GM18951 (cell line): ENCODE data around the gene HMOX1.
A peak's percentile ranks its signal among the peaks of the same experiment; 100 is the strongest.

ENCODE experiments used
- POLR2A ChIP-seq: IDR thresholded peaks from 4 replicates; pipeline ENCODE4 v1.6.1; 2011; ENCODE audit warnings: mild to moderate bottlenecking; ENCODE audit not compliant: insufficient read length, insufficient read depth; ENCODE audit errors: extremely low read depth
- in situ Hi-C: fragments of 300-500 bp; cut with MboI; formaldehyde crosslinking; loops from one replicate; pipeline ENCODE4 v1.12.0; 2022; ENCODE audit warnings: low sequenced_read_pairs, mixed read lengths, inconsistent platforms; ENCODE audit not compliant: unreplicated experiment

HMOX1 gene

DNA sequence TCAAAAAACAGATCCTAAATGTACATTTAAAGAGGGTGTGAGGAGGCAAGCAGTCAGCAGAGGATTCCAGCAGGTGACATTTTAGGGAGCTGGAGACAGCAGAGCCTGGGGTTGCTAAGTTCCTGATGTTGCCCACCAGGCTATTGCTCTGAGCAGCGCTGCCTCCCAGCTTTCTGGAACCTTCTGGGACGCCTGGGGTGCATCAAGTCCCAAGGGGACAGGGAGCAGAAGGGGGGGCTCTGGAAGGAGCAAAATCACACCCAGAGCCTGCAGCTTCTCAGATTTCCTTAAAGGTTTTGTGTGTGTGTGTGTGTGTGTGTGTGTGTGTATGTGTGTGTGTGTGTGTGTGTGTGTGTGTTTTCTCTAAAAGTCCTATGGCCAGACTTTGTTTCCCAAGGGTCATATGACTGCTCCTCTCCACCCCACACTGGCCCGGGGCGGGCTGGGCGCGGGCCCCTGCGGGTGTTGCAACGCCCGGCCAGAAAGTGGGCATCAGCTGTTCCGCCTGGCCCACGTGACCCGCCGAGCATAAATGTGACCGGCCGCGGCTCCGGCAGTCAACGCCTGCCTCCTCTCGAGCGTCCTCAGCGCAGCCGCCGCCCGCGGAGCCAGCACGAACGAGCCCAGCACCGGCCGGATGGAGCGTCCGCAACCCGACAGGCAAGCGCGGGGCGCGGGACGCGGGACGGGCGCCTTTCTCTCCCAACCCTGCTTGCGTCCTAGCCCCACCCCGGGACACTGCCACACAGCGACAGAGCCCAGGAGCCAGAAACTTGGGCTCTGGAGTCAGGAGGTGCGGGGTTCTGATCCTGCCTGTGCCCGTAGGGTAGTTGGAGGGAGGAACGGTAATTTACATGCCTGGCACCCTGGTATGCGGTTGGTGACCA lies at the start of gene HMOX1:
Gene HMOX1, plus strand, starts transcription at position 560 of the 887 bp plus-strand sequence. Its CDS starts 78 bp downstream, at position 638.
- in situ Hi-C loops: no loop called here
- TF ChIP-seq POLR2A: peak; percentile 91

DNA sequence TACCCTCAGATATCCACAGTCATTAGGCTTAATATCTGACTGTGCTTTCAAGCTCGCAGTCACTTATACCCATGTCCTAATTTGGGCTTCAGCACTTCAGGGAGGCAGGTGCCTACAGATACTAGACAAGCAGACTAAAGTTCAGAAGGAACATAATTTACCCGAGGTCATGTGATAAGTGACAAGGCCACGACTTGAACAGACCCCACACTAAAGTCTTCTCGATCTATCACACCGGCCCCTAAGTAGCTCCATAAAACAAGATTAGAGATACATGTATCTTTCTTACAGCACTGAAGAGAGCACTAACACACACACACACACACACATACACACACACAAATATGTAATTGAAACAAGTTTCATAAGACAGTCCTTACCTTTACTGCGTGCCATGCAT lies 48.6 kb upstream of the HMOX1 start:
- in situ Hi-C loops: loop anchor here (25.0 kb wide), 1 partner anchor 405 kb away; no protein-coding TSS in a partner anchor

GRCh38 chr22:35333220-35333619 lies 47.7 kb upstream of the HMOX1 start:
- in situ Hi-C loops: loop anchor here (25.0 kb wide), 1 partner anchor 404 kb away; no protein-coding TSS in a partner anchor
- no peak for TF ChIP-seq POLR2A

More for the DNA sequence above, 48.6 kb upstream of the HMOX1 start:
- TF ChIP-seq POLR2A: no peak

- in situ Hi-C loops: loop anchor here (25.0 kb wide), 1 partner anchor 403 kb away; no protein-coding TSS in a partner anchor
- TF ChIP-seq POLR2A: no peak
Observed at GRCh38 chr22:35334004-35334403, 46.9 kb upstream of the HMOX1 start.

- in situ Hi-C loops: loop anchor here (25.0 kb wide), 1 partner anchor 402 kb away; no protein-coding TSS in a partner anchor
- no peak for TF ChIP-seq POLR2A
Observed at GRCh38 chr22:35335468-35335867, 45.4 kb upstream of the HMOX1 start.

DNA sequence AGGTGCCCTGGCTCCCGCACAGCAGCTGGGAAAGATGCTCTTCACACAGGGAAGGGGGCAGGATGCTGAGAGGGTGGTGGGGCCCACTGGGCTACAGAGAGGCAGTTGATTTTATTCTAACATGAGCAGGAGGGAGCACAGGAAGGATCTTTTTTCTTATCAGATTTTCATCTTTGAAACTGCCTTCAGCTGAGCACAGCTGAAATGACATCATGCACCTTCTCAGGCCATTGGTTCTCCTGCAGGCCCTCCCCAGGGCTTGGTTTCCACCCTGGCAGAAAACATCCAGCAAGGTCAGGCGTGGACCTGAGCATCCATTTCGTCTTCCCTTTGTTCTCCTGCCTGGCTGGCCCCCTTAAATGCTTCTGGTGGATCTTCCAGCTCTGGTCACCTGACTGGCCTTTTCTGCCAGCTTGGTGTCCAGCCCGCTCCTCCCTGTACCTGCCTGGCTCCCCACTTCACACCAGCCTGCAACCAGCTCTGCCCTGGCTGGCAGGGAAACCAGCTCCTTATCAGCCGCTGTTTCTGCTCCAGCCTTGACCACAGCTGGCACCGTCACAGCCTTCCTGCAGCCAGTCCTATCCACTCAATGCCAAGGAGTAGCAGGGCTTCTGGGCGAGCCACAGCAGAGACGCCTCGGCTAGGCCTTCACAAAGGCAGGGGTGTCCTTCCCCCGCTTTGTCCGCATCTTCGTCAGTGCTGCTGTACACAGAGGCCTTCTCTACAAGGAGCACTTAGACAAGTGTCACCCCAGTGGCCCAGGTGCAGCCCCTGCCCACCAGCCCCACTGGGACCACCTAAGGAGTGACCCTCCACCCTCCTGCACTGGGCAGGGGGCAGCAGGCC lies 44.7 kb upstream of the HMOX1 start:
- in situ Hi-C loops: loop anchor here (25.0 kb wide), 1 partner anchor 401 kb away; no protein-coding TSS in a partner anchor
- no peak for TF ChIP-seq POLR2A

GRCh38 chr22:35337932-35338331 lies 43.0 kb upstream of the HMOX1 start:
- in situ Hi-C loops: loop anchor here (25.0 kb wide), 1 partner anchor 399 kb away; no protein-coding TSS in a partner anchor
- no peak for TF ChIP-seq POLR2A

DNA sequence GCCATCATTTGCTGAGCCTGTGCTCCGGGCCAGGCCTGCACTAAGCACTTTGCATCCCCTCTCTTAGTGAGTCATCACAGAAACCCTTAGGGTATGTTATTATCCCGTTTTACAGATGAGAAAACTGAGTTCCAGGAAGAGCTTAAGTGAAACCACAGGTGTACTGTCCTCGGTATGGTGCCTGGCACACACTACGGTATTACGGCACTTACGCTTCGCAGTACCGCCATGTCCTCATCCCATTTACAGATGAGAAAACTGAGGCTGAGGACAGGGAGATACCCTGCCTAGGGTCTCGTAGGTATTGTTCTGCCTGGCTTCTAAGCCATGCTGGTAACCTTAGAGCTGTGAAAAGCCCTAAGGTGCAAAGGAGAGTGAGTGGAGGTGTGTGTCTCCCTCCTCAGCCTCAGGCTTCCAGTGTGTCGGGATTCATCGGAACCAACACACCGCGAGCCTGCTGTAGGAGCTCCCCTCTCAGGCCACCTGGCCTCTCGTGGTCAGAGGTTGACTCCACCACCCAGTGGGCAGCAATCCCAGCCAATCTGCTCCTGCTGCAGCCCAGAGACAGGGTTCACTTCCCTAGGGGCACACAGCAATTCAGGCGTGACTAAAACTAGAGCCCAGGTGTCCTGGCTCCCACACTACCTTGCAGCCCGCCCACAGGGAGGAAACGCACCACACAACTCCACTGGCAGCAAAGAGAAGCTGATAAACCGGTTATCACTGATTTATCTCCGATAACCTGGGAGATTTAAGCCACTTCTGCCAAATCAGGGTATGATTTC lies 39.6 kb upstream of the HMOX1 start:
- TF ChIP-seq POLR2A: no peak
- in situ Hi-C loops: loop anchor here (25.0 kb wide), 1 partner anchor 396 kb away; no protein-coding TSS in a partner anchor

GRCh38 chr22:35342390-35342789 lies 38.5 kb upstream of the HMOX1 start:
- in situ Hi-C loops: loop anchor here (25.0 kb wide), 1 partner anchor 395 kb away; no protein-coding TSS in a partner anchor
- no peak for TF ChIP-seq POLR2A

DNA sequence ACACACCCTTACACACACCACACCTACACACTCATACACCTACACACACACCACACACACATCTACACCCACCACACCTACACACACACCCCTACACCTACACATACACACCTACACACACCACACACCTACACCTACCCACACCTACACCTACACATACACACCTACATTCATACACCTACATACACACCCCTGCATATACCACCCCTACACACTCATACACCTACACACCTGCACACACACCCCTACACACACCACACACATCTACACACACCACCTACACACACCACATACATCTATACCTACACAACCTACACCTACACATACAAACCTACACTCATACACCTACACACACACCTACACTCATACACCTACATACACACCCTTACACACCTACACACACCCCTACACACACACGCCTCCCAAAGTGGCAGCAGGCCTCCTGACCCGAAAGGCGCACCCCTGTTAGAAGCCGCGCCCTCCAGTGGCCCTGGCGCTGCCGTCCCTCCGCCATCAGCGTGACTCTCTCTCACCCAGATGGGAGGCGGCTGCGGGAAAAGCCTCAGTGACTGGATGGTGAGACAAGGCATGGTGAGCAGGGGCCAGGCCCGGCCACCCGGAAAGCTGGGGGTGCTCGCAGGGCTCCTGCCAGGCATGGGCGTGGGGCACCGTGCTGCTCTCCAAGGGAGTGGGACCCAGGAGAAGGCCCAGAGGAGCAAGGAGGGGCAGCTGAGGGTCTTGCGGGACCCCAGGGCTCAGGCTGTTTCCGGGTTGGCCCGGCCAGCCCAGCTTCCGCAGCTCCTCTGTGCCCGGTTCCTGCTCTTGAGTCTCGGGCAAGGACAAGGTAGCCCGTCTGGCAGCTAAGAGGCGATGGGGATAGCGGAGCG lies 37.0 kb upstream of the HMOX1 start:
- in situ Hi-C loops: loop anchor here (25.0 kb wide), 1 partner anchor 393 kb away; no protein-coding TSS in a partner anchor
- TF ChIP-seq POLR2A: no peak

DNA sequence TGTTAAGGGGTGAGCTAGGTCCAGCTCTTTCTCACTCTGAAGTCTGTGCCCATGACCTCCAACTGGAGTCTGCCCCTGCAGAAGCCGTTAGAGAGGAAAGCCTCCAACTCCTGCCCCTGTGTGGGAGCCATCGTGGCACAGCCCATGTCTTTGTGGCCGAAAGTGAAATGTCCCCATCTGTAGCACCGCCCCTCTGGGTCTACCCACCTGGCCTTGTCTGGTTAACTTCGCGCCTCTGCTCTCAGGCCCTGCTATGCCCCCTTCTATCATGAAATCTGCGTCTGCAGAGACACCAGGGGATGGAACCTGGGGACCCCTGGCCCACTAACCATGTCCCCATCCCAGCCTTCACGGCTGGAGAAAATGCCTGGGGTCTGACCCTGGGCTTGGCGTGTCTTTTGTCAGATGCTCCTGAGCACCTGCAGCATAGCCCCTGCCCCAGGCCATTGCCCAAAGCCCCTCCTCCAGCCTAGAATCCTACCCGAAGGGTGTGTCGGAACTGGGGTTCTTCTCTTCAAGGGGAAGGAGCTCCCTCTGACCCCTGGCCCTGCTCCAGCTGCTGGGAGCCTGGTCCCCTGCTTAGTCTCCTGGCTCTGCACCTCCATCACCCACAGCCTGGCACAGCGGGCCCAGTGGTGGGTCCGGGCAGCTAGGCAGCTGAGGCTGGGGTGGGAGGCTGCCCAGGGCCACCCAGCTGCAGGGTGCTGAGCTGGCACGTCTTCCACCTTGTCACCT lies 35.8 kb upstream of the HMOX1 start:
- no peak for TF ChIP-seq POLR2A

More for the DNA sequence above, 35.8 kb upstream of the HMOX1 start:
- in situ Hi-C loops: loop anchor here (25.0 kb wide), 1 partner anchor 392 kb away; no protein-coding TSS in a partner anchor
